OCI-LY3 (cell line): ENCODE data around the gene GTSF1L.

Experiments
- CTCF ChIP-seq: fragments of 200-600, 300-600 bp; sonication (generic); IDR thresholded peaks from 2 replicates; pipeline ENCODE4 v1.5.1; 2014; ENCODE audit warnings: antibody characterized with exemption, low read length, low read depth
- EZH2phosphoT487 ChIP-seq: fragments of 200-600 bp; shearing (Covaris generic); IDR thresholded peaks from 2 replicates; pipeline ENCODE4 v1.6.1; 2018; ENCODE audit warnings: antibody characterized with exemption, mixed run types, low read depth

- TF ChIP-seq CTCF: no peak
- no peak for TF ChIP-seq EZH2phosphoT487
These were observed 1.1 kb downstream of the GTSF1L start for GRCh38 chr20:43725666-43726065.
